Naive B cell (primary cell): Measurements from ENCODE around the gene NDUFB5. TPM values are rescaled to one million over a fixed set of nuclear protein-coding genes. Genes with fewer than 3 reads are reported as not detected.
A peak's percentile ranks its signal among the peaks of the same experiment; 100 is the strongest.

Experiments used
- ATAC-seq, 2 donors: fragments of 150-1000 bp; cut with Tn5 transposase; 2 replicates each; pipeline ENCODE4 v1.10.0; 2021; ENCODE audit warnings: low read depth in 2 of 2, mild to moderate bottlenecking in 2 of 2, moderate library complexity in 2 of 2
- DNase-seq: peaks from one replicate; pipeline ENCODE4 v3.0.0; 2022
- H3K27ac Mint-ChIP-seq, 6 donors: one replicate each; pipeline ENCODE4 v1.8.0; 2020 to 2022; ENCODE audit warnings: mild to moderate bottlenecking in 6 of 6, mixed read lengths in 6 of 6, moderate library complexity in 5 of 6, inconsistent platforms in 2 of 6
- H3K27me3 Mint-ChIP-seq, 3 donors: one replicate each; pipeline ENCODE4 v1.8.0; 2021 to 2022; ENCODE audit warnings: mixed read lengths in 3 of 3, mild to moderate bottlenecking in 1 of 3
- H3K36me3 Mint-ChIP-seq, 2 donors: one replicate each; pipeline ENCODE4 v1.8.0; 2020 to 2022; ENCODE audit warnings: mixed read lengths in 2 of 2, inconsistent platforms in 1 of 2, mild to moderate bottlenecking in 1 of 2
- H3K4me1 Mint-ChIP-seq, 3 donors: one replicate each; pipeline ENCODE4 v1.8.0; 2020 to 2022; ENCODE audit warnings: mixed read lengths in 3 of 3, inconsistent platforms in 1 of 3, mild to moderate bottlenecking in 1 of 3, moderate library complexity in 1 of 3
- H3K4me3 Mint-ChIP-seq, 8 donors: one replicate each; pipeline ENCODE4 v1.8.0; 2020 to 2022; ENCODE audit warnings: mild to moderate bottlenecking in 8 of 8, mixed read lengths in 8 of 8, moderate library complexity in 8 of 8, inconsistent platforms in 2 of 8
- H3K9me3 Mint-ChIP-seq, 7 donors: one replicate each; pipeline ENCODE4 v1.8.0; 2020 to 2022; ENCODE audit warnings: mixed read lengths in 7 of 7, mild to moderate bottlenecking in 5 of 7, inconsistent platforms in 2 of 7, moderate library complexity in 1 of 7
- polyA plus RNA-seq, 6 donors: library from polyadenylated mRNA; unstranded; fragments of 300-500 nt; fragmentation: Illumina TruSeq; gene quantifications; one replicate each; pipeline ENCODE4 v1.2.3, GENCODE V29; 2021; ENCODE audit warnings: low read depth in 6 of 6

NDUFB5 gene
- polyA plus RNA-seq, 6 donors from 2014 or later, result 52.3 to 102 (median 77.4) TPM

DNA sequence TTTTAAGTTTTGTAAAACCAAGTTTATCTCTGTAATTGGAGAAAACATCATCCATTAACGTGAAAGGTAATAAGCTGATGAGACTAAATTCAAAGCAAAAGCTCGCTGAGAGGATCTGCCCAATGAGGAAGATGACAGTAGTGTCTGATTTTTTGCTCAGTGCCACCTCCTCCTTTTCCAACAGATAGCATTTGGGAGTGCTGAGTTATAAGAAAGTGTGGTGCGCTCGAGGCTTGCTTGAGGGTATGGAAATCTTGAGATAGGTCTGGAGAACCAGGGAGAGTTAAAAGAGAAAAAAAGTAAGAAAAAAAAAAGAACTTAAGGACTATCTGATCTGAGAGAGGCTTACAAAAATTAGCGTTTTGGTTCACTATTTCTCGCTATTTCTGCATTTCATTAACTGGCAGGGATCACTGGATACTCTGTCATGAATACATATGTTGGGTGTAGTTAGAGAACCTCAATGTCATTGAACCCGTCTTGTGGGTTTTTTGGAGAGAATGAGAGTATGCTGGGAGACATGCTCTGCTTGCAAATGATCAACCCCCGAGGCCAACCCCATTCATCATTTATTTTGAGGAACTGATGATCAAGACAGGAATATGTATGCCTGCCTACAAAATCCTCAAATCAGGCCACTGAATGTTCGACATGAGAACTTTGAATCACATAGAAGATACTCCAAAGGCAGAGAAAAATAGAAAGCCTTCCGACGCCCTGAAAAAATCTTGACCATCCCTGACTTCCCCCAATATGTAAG lies 47.3 kb downstream of the NDUFB5 start:
- H3K36me3 Mint-ChIP-seq, result peaks cover 0 to 3% of the 10 kb centered on the region in 2 donors
- H3K4me1 Mint-ChIP-seq, result peaks cover 24 to 34% (median 28%) of the 10 kb centered on the region in 3 donors
- peak overlapping the region; percentile 71 to 98 (median 90) for H3K4me3 Mint-ChIP-seq
- DNase-seq (no peak), ATAC-seq (no peak)
- peak overlapping the region; percentile 59 to 86 (median 64) for H3K27ac Mint-ChIP-seq
- no peaks in the 10 kb centered on the region for H3K27me3 Mint-ChIP-seq
- no peaks in the 10 kb centered on the region for H3K9me3 Mint-ChIP-seq

DNA sequence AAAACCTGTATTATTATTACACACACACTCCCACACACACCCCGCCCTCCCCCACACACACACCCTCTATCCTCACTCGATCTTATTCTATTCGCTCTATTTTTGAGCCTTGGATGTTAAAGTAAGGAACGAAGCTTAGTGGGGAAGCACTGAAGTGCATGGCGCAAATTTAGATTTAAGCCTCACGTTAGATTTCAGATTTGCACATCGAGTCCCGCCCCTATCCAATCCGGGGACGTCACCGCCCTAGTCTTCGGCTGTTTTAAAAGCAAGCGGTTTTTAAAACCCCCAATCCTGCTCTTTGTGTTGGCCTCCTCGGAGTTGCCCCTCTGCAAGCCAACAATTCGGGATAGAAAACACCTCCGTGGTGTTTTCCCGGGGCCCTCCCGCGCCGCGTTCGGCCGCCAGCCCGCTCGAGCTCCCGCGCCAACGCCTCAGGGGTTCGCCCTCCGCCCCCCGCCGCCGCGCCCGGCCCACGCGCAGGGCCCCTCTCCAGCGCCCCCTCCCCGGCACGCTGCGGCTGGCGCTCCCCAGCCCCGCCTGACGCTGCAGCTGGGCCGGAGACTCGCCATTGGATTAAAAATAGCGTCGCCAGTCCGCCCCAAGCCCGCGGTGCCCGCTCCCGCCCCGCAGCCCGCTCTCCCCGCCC lies 48.0 kb downstream of the NDUFB5 start, which contains the start of gene USP13:
Gene USP13 (plus strand): TSS at position 594 of the 649 bp plus-strand sequence. CDS start 186 bp downstream, outside the sequence.
- H3K4me3 Mint-ChIP-seq, result peak within 1 kb of the TSS; percentile 94 to 98 (median 96)
- H3K9me3 Mint-ChIP-seq, result no peaks in the 10 kb centered on the region
- ATAC-seq (peak; percentile 68 to 69), DNase-seq (peak; percentile 70)
- no peaks in the 10 kb centered on the region for H3K27me3 Mint-ChIP-seq
- peaks cover 0 to 3% of the 10 kb centered on the region in 2 donors for H3K36me3 Mint-ChIP-seq
- peaks cover 24 to 34% (median 28%) of the 10 kb centered on the region in 3 donors for H3K4me1 Mint-ChIP-seq
- H3K27ac Mint-ChIP-seq, result peak within 1 kb of the TSS; percentile 87 to 93 (median 92)

DNA sequence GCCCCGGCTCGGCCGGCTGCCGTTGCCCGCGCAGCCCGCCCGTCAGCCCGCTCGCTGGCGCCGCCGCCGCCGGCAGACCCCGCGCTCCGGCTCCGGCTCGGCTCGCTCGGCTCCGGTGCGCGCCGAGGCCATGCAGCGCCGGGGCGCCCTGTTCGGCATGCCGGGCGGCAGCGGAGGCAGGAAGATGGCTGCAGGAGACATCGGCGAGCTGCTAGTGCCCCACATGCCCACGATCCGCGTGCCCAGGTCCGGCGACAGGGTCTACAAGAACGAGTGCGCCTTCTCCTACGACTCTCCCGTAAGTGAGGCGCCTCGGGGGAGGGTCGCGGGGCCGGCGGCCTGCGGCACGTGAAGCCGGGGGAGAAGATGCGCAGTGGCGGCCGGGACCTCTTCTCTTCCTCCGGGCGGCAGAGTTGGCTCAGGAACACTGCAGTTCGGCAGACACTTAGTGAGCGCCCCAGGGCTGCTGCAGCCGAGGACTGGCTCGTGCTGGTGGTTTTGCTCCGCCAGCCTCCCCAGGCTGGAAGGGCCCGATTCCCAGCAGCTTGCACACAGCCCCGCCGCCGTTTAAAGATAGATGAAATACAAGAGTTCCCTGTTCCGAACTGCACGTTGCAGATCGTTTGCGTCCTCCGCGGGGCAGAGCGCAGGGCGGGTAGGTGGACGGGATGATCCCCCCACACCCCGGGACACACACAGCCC lies 48.7 kb downstream of the NDUFB5 start:
- peak; percentile 52 for DNase-seq
- Mint-ChIP-seq H3K4me3 (peak overlapping the region; percentile 94 to 98 (median 96)), H3K4me1 (peaks cover 26 to 37% (median 33%) of the 10 kb centered on the region in 3 donors)

DNA sequence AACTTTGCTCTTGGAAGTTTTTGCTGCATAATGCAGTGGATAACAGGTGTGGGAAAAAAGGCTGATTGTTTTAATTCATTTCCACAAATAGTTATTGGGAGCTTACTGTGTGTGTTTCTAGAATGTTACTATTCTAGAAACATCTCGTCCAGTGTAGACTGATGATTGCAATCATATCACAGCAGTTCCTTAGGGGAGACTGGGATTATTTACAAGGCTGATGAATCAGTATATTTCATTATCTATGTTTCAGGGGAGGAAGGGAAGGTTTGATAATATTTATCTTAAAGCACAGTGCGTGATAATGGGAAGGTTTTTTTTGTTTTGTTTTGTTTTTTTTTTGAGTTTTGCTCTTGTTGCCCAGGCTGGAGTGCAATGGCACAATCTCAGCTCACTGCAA lies 50.6 kb downstream of the NDUFB5 start:
- peaks cover 0 to 3% of the 10 kb centered on the region in 2 donors for H3K36me3 Mint-ChIP-seq

More for the DNA sequence above, 48.7 kb downstream of the NDUFB5 start:
- Mint-ChIP-seq H3K9me3 (no peaks in the 10 kb centered on the region), H3K27ac (peak overlapping the region; percentile 87 to 93 (median 92)), H3K27me3 (no peaks in the 10 kb centered on the region), H3K36me3 (peaks cover 0 to 3% of the 10 kb centered on the region in 2 donors)
- peak; percentile 53 to 56 for ATAC-seq

DNA sequence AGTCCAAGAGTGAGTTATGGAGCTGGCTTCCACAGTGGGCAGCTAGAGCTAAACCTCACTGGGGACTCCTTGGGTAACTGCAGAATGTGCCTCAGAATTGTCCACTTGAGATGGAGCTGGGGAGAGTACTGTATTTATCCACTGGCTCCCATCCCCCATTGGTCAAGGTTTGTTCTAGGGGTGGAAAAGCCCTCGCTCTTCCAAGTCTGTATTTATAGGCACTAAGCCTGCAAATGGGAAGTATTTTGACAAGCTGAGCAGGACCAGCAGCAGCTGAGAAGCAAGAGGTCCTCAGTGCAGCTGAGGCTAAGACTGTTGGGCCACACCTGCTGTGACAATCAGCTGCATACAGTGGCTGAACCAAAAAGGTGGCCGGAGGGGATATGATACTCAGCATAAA lies 54.0 kb downstream of the NDUFB5 start:
- peaks cover 13 to 45% (median 39%) of the 10 kb centered on the region in 3 donors for H3K4me1 Mint-ChIP-seq
- ATAC-seq, result no peak
- H3K36me3 Mint-ChIP-seq, result peaks cover 0 to 3% of the 10 kb centered on the region in 2 donors
- no peak overlapping the region for H3K4me3 Mint-ChIP-seq
- H3K9me3 Mint-ChIP-seq, result no peaks in the 10 kb centered on the region
- H3K27me3 Mint-ChIP-seq, result no peaks in the 10 kb centered on the region
- H3K27ac Mint-ChIP-seq, result no peak overlapping the region
- DNase-seq, result no peak

More for the DNA sequence above, 50.6 kb downstream of the NDUFB5 start:
- ATAC-seq (no peak), DNase-seq (no peak)
- Mint-ChIP-seq H3K27ac (peak overlapping the region in 1 of 6 donors; percentile 38), H3K4me3 (peak overlapping the region in 7 of 8 donors; percentile 26 to 98 (median 54)), H3K27me3 (no peaks in the 10 kb centered on the region), H3K9me3 (no peaks in the 10 kb centered on the region), H3K4me1 (peaks cover 26 to 50% (median 47%) of the 10 kb centered on the region in 3 donors)

DNA sequence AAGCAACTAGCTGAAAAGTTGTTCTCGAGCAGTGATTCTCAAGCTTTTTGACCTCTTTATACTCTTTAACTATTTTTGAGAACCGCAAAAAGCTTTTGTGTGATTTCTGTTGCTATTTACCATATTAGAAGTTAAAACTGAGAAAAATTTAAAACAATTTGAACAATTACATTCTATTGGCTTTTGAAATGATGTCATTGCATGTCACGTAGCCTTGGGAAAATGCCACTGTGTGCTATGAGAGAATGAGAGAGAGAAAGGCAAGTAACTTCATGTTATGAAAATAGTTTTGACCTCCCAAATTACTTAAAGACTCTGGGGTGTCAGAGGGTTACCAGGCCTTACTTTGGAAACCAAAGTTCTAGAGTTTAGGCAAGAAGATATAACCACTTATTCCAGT lies 56.3 kb downstream of the NDUFB5 start:
- no peak for ATAC-seq
- Mint-ChIP-seq H3K36me3 (no peaks in the 10 kb centered on the region), H3K4me3 (no peak overlapping the region)

DNA sequence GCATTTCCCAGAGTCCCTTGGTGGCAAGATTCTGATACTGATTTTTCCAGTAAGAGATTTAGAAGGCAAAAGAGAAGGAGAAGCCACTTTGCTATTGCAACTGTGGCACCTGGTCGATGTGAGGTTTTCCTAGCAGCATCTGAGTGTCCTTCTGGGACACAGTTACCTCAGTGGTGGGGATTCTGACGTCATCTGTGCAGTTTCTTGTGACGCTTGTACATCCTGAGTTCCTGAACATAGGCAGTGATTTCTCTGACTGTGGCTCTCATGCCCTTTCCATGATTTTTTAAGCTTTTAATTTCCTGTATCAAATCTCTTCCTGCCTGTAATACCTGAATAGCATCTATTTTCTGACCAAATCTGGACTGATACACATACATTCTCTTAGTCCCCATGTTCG lies 57.2 kb downstream of the NDUFB5 start:
- H3K27me3 Mint-ChIP-seq, result no peaks in the 10 kb centered on the region
- no peak overlapping the region for H3K4me3 Mint-ChIP-seq
- H3K4me1 Mint-ChIP-seq, result peaks cover 7 to 47% (median 38%) of the 10 kb centered on the region in 3 donors
- no peaks in the 10 kb centered on the region for H3K36me3 Mint-ChIP-seq
- no peak overlapping the region for H3K27ac Mint-ChIP-seq
- no peak for ATAC-seq
- H3K9me3 Mint-ChIP-seq, result no peaks in the 10 kb centered on the region
- DNase-seq, result no peak

More for the DNA sequence above, 56.3 kb downstream of the NDUFB5 start:
- Mint-ChIP-seq H3K9me3 (no peaks in the 10 kb centered on the region), H3K27ac (no peak overlapping the region), H3K4me1 (peaks cover 5 to 44% (median 43%) of the 10 kb centered on the region in 3 donors), H3K27me3 (no peaks in the 10 kb centered on the region)
- DNase-seq, result no peak

DNA sequence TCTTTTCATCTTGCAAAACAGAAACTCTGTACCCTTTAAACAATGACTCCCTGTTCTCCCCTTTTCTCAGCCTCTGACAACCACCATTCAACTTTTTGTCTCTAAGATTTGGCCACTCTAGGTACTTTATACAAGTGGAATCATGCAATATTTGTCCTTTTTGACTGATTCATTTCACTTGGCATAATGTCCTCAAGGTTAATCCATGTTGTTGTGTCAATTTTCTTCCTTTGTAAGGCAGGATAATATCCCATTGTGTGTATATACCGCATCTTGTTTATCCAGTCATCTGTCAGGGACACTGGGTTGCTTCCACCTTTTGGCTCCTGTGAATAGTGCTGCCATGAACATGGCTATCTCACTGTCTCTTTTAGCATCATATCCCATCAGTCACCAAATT lies 58.5 kb downstream of the NDUFB5 start:
- Mint-ChIP-seq H3K27me3 (no peaks in the 10 kb centered on the region), H3K36me3 (no peaks in the 10 kb centered on the region), H3K4me1 (peaks cover 4 to 44% (median 37%) of the 10 kb centered on the region in 3 donors), H3K4me3 (no peak overlapping the region), H3K9me3 (no peaks in the 10 kb centered on the region), H3K27ac (no peak overlapping the region)
- ATAC-seq (no peak), DNase-seq (no peak)

DNA sequence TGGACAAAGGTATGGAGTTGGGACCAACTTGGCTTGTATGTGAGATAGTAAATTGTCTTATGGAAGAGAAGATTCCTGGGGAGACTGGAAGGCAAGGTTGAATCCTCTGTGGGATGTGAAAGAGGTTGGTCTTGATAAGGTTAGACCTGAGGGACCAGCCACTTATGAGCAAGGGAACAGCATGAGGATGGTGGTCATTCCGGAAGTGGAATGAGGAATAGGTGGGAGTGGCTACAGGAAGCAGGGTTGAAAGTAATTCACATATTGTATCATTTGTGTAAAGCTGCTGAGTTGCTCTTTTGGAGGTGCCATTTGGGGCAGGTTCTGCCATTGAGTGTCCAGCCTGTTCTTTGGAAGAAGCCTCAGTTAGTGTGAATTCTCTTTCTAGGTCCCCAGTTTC lies 61.4 kb downstream of the NDUFB5 start:
- Mint-ChIP-seq H3K27me3 (no peaks in the 10 kb centered on the region), H3K36me3 (no peaks in the 10 kb centered on the region), H3K9me3 (no peaks in the 10 kb centered on the region), H3K4me1 (peaks cover 11 to 42% (median 33%) of the 10 kb centered on the region in 3 donors), H3K4me3 (no peak overlapping the region), H3K27ac (peak overlapping the region in 1 of 6 donors; percentile 61)
- DNase-seq (no peak), ATAC-seq (no peak)

DNA sequence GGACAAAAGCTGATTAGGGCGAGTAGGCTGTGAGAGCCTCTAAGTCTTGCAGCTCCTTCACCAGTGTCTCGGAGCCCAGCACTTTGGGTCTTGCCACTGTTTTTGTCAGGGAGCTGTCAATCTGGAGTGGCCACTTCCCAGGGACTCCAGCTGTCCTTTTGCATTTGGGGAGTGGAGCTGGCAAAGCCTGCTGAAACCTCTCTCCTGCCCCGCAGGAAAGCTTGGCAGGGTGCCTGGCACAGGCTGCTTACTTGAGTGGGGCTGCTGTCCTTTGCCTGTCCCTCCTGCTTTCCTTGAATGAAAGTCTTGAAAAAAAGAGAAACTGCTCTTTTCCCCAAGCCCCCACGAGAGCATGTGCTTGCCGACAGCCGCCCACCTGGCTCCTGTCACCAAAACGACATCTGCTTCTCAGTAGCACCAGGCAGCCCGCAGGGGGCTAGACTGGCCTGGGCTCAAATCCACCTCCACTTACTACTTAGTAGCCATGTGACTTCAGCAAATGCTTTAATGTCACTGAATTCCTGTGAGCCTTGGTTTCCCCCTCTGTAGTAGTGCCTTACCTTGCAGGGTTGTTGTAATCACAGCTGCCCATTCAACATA lies 61.9 kb downstream of the NDUFB5 start:
- no peak for DNase-seq
- Mint-ChIP-seq H3K36me3 (no peaks in the 10 kb centered on the region), H3K4me3 (no peak overlapping the region), H3K4me1 (peaks cover 11 to 42% (median 33%) of the 10 kb centered on the region in 3 donors), H3K27me3 (no peaks in the 10 kb centered on the region), H3K9me3 (no peaks in the 10 kb centered on the region), H3K27ac (no peak overlapping the region)
- ATAC-seq, result no peak

DNA sequence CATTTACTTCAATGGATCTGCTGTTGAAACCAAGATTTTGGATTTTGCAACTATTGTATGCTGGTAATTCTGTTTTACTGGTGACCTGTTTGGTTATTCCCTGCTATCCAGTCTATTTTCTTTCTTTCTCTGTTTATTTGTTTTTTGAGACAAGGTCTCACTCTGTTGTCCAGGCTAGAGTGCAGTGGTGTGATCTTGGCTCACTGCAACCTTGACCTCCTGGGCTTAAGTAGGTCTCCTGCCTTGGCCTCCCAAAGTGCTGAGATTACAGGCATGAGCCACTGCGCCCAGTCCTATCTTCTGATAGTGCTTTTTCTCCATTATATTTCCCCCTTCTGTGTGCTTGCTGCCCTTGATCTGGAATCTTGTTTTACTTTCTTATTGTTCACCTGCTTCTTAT lies 63.8 kb downstream of the NDUFB5 start:
- Mint-ChIP-seq H3K4me1 (peaks cover 12 to 45% (median 29%) of the 10 kb centered on the region in 3 donors), H3K27me3 (no peaks in the 10 kb centered on the region), H3K36me3 (no peaks in the 10 kb centered on the region), H3K4me3 (no peak overlapping the region), H3K27ac (no peak overlapping the region), H3K9me3 (no peaks in the 10 kb centered on the region)
- no peak for DNase-seq
- ATAC-seq, result no peak

DNA sequence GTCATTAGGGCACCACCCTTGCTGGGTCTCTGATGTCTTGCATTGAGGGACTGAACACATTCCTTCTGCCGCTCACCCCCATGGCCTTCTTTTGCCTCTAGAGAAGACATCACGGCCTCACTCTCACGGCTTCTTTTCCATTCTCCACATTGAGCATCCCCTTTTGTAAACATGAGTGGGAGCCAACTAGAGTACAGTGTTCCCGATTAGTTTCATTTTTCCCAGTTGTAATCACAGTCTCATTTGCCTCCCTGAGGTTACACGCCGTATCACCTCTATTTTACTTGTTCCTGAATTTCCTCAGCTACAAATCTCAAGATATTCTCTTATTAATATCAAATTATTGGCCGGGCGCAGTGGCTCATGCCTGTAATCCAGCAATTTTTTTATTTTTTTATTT lies 65.7 kb downstream of the NDUFB5 start:
- no peak overlapping the region for H3K27ac Mint-ChIP-seq
- DNase-seq (no peak), ATAC-seq (no peak)
- H3K36me3 Mint-ChIP-seq, result no peaks in the 10 kb centered on the region
- H3K4me1 Mint-ChIP-seq, result peaks cover 14 to 31% (median 21%) of the 10 kb centered on the region in 3 donors
- H3K9me3 Mint-ChIP-seq, result no peaks in the 10 kb centered on the region
- no peak overlapping the region for H3K4me3 Mint-ChIP-seq
- H3K27me3 Mint-ChIP-seq, result no peaks in the 10 kb centered on the region

DNA sequence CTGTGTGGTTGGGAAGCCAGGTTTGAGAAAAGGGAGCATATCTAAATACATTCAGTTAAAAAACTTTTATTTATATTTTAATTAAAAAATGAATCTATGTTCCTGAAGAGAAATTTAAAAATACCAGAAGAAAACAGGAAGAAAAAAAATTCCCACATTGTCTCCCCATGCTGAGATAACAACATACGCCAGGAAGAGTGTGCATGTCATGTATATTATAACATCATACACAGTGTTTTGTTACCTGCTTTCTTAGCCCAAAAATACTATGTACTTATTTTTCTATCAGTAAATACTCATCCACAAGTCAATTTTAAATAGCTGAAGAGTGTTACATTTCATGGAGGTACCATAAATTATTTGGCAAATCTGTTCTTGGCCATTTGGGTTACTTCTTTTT lies 66.7 kb downstream of the NDUFB5 start:
- Mint-ChIP-seq H3K36me3 (no peaks in the 10 kb centered on the region), H3K27ac (no peak overlapping the region), H3K4me3 (no peak overlapping the region), H3K9me3 (no peaks in the 10 kb centered on the region), H3K4me1 (peaks cover 10 to 25% (median 17%) of the 10 kb centered on the region in 3 donors), H3K27me3 (no peaks in the 10 kb centered on the region)
- no peak for DNase-seq
- ATAC-seq, result no peak
